ENCODE results near the gene HPDL.

HPDL gene

GRCh38 chr1:45322486-45323040 lies 4.1 kb upstream of the HPDL start:
- DNase-seq (ENCODE audit: low spot score), result no peak

GRCh38 chr1:45325851-45326506 lies 716 bp upstream of the HPDL start:
- no peak for DNase-seq (ENCODE audit: low spot score)

GRCh38 chr1:45327644-45328515 lies 1.2 kb downstream of the HPDL start:
- DNase-seq (ENCODE audit: low spot score), result no peak

GRCh38 chr1:45328680-45329079 lies 2.0 kb downstream of the HPDL start:
- no peak for DNase-seq (ENCODE audit: low spot score)

- no peak for DNase-seq (ENCODE audit: low spot score)
These were observed 2.8 kb downstream of the HPDL start for GRCh38 chr1:45329445-45329844.

- DNase-seq (ENCODE audit: low spot score), result no peak
These were observed 5.0 kb downstream of the HPDL start for GRCh38 chr1:45331436-45332345.

- no peak for DNase-seq (ENCODE audit: low spot score)
These were observed 5.6 kb downstream of the HPDL start for GRCh38 chr1:45332346-45332720.

- DNase-seq (ENCODE audit: low spot score), result no peak
These were observed 7.9 kb downstream of the HPDL start for GRCh38 chr1:45334308-45335245.

- DNase-seq (ENCODE audit: low spot score), result no peak
These were observed 9.2 kb downstream of the HPDL start for GRCh38 chr1:45335855-45336324.

- no peak for DNase-seq (ENCODE audit: low spot score)
These were observed 11.1 kb downstream of the HPDL start for GRCh38 chr1:45337630-45338325.

- DNase-seq (ENCODE audit: low spot score), result peak; percentile 98
These were observed 13.3 kb downstream of the HPDL start, which contains the start of the genes MUTYH and TOE1 for GRCh38 chr1:45339789-45340558. MUTYH (minus strand) TSS chr1:45340440; CDS start chr1:45334505, 5,935 bp downstream. TOE1 (plus strand) TSS chr1:45340170; CDS start chr1:45340253, 83 bp downstream.

- peak; percentile 40 for DNase-seq (ENCODE audit: low spot score)
These were observed 14.2 kb downstream of the HPDL start for GRCh38 chr1:45340816-45341466.

- DNase-seq (ENCODE audit: low spot score), result no peak
These were observed 17.8 kb downstream of the HPDL start for GRCh38 chr1:45344499-45344898.

- DNase-seq (ENCODE audit: low spot score), result no peak
These were observed 18.3 kb downstream of the HPDL start for GRCh38 chr1:45345014-45345413.

- no peak for DNase-seq (ENCODE audit: low spot score)
These were observed 19.8 kb downstream of the HPDL start for GRCh38 chr1:45346473-45346872.

GRCh38 chr1:45348020-45348419 lies 21.3 kb downstream of the HPDL start:
- DNase-seq (ENCODE audit: low spot score), result no peak

GRCh38 chr1:45348609-45348965 lies 21.9 kb downstream of the HPDL start:
- DNase-seq (ENCODE audit: low spot score), result no peak

- no peak for DNase-seq (ENCODE audit: low spot score)
These were observed 22.4 kb downstream of the HPDL start for GRCh38 chr1:45348966-45349677.
